HG02571 (cell line): Measurements from ENCODE around the gene PTPRT.

Source experiments
- ATAC-seq: cut with Tn5 transposase; IDR thresholded peaks from one replicate; pipeline ENCODE4 v1.9.1; 2021; ENCODE audit warnings: mild to moderate bottlenecking, moderate library complexity; ENCODE audit not compliant: unreplicated experiment

Gene PTPRT

DNA sequence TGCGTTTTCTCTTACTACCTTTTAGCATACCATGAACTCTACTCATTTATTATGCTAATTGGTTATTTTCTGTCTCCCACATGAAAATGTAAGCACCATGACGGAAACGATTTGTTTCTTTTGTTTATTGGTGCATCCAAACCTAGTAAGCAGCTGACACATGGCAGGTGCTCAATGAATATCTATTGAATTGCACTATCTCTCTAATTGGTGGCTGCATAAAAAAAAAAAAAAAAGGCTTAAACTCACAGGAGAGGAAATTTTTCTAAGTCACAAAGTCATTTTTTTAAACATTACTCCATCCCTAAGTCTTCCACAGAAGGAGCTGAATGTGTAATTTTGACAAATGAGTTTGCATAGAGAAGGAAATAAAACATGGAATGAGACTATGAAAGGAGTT lies 608.4 kb downstream of the PTPRT start:
- ATAC-seq: no peak

DNA sequence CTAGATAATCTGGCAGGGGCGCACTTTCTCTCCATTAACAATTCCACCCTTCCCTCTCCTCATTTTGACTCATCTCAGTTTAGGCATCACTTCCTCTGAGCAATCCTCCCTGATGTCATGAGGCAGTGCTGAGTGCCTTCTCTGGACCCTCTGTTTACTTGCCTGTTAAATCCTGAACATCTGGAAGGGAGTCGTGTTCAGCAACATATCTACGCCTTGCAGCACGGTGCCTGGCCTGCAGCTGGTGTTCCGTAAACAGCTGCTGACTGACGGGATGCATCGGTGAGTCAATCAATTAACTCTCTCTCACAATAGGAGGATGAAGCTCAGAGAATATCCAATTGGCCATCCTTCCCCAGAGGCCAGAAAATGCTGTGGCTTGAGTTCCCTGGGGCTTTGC lies 613.5 kb downstream of the PTPRT start:
- no peak for ATAC-seq

DNA sequence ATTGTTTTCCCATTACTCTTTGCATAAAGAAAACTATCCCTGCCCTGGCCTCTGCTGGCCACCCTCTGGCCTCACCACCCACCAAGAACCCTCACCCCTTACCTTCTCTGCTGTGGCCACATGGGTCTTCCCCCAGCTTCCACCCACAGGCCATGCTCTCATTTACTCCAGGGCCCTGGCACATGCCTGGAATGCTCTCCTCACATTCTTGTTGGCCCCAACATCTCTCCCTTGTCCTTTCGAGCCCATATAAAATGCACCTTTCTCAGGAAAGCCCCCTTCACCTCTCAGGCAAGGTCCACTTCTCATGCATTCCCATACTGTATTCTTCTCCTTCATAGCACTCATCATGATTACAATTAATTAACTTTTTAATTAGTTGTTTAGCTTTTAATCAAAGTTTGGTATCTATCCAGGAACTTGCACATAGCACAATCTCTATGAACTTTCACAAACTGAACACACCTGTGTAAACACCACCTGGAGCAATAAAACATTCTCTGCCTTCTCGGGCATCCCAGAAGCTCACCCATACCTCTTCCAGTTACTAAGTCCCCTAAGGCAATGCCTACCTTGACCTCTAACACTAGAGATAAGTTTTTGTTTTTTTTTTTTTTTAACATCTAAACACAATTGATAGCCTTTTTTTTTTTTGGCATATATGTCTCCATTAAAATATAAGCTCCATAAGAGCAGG lies 617.2 kb downstream of the PTPRT start:
- ATAC-seq: no peak

DNA sequence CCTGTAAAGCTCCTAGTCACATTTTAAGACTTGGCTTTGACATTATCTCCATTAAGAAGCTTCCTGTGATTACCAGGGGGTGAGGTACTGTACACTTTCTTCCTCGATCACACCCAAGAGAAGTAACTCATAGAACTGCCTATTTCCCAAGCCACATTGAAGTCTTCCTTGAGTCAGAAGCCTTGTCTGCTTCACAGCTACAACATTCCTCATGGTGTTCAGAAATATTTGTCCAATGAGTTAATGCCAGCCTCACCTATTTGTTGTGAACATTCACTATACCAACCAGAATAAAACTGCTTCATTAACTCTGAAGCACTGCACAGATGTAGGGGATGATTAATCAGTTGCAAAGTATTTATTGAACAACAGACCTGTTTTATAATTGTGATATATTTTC lies 622.3 kb downstream of the PTPRT start:
- ATAC-seq: no peak

DNA sequence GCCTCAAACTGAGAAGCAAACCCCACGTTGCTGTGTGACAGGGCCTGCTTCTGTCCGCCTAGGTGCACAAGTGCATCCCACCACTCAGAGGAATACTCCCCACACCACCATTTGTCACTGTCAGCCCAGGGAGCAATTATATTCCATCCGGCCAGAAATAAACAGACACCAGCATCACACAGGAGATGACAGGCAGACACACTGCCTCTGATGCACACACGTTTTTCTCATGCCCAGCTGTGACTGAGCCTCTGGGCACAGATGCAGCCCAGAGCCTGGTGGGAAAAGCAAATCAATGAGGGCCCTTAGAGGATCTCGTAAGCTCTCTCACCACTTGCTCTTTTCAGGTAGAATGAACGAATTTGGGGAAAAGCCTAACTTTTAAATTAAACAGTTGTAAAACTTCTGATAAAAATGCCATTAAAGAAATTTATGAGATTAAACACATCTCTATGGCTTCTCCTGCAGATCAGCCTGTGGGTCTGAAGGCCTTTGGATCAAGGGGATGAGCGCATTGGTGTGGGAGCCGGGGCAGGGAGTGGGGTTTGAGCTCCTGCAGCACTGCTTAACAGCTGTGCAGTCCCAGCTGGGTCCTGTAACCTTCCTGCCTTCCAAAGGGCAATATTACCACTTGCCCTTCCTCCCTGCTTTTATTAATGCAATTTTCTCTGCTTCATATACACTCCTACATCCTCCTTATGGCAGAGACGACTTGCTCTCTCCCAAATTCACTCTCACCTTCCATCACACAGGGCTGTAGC lies 624.3 kb downstream of the PTPRT start:
- no peak for ATAC-seq

DNA sequence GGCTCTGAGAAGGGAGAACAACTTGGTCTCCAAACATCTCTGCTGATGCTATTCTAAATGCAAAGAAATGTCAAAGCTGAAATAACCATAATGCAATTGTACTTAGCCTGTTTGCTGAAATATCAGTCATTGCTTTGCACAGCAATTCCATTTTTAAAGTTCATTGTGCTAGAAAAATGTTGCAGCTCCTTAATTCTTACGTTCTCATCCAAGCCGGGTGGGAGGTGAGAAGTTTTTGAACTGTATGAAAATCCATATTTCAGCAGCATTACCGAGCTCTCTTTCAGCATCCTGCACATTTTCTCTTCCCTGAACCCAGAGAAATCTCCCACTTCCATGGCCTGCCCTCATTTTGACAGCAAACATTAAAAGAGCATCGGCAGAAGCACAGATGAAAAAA lies 630.0 kb downstream of the PTPRT start:
- ATAC-seq: no peak

DNA sequence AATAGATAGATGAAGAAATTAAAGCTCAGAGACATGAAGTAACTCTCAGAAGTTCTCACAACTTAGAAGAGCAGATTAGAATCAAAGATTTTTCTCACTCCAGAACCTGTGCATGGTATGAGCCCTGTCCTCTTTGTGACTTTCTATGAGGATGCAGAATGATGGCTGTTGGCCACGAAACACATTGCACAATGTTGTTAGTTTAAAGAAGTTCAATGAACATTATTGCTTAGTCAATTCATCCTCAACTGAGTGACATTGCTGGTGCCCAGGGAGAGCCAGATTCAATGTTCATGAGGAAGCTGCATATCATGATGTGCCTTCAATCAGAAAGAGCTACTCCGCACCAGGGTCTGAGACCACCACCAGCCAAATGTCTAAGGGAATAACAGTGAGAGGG lies 633.1 kb downstream of the PTPRT start:
- no peak for ATAC-seq

DNA sequence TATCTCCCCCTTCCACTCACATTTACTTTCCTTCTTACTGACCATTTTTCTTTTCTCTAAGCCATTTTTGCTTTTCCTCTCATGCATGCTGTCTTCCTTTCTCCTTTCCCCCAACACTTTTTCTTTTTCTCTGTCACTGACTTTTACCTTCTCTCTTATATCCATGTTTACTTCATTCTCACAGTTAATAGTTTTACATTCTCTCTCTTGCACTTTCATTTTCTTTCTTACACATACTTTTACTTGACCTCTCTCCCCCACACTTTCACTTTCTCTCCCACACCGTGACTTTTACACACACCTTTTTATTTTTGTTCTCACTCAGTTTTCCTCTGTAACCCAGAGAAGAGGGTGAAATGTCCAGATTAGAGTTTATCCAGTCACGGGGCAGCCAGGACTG lies 636.3 kb downstream of the PTPRT start:
- ATAC-seq: no peak

DNA sequence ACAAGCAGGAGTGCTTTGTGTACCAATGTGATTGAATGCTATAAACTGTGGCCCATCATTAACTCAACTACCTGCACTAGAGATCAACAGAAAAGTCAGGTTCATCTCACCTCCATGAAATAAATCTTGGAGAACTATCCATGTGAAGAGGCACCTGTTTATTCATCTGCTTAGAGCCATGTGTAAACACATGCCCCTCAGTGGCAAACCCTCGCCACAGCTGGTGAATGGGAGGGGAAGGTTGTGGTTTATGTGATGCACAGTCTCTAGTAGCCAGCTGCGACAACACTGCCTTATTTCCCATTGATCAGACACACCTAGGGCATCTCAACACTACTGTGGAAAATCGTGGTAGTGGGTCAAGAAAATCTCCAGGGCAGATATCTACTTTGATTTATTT lies 640.2 kb downstream of the PTPRT start:
- no peak for ATAC-seq

DNA sequence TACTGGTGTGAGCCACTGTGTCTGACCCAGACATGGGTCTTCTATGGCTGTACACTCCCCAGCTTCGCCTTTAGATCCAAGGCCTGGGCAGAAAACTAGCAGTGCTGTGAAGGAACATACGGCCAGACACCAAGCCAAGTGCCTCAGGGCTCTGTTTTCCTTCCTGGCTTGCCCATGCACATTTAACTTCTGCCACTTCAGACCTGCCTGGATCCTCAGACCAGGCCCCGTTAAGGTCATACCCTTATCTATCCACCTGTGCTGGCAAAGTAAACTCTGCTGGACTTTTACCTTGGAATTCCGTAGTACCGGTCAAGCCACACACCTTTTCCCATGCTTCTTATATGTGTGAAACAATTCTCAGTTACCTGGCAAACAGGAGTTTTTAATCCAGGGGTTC lies 644.8 kb downstream of the PTPRT start:
- no peak for ATAC-seq

DNA sequence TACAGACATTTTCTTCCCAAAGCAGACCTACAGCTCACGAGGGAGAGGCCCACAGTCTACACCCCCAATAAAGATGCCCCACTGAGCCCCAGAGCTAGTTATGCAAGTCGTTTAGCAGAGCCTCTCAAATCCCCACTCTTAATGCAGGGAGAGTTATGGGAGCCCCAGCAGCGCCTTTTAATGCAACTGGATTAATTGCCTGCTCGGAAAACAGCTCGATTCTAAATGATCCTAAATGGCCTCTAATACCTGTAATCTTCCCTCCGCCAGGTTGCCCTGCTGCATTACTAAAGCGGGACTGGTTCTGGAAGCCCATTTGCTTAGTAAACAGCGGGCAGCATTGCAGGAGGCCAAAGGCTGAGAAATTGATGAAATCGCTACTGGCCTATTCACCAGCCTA lies 656.9 kb downstream of the PTPRT start:
- no peak for ATAC-seq

DNA sequence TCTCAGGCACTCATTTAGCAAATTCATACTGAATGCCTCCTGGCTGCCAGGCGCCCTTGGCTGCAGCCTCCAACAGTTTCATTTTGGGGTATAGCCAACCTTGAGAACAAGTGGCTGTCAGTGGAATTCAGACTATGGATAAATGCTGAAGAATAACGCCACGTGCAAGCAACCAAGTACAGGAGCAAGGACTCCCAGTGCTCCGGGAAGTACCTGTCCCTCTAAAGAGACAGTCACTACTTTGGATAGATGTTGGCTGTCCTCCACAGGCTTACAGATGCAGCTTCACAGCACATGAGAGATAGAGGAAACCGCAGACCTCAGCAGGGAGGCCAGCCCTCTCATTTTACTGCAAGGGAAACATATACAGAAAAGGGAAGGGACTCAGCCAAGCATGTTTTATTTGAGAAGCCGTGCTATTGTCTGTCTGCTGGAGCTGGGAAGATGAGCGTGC lies 658.2 kb downstream of the PTPRT start:
- ATAC-seq: no peak

DNA sequence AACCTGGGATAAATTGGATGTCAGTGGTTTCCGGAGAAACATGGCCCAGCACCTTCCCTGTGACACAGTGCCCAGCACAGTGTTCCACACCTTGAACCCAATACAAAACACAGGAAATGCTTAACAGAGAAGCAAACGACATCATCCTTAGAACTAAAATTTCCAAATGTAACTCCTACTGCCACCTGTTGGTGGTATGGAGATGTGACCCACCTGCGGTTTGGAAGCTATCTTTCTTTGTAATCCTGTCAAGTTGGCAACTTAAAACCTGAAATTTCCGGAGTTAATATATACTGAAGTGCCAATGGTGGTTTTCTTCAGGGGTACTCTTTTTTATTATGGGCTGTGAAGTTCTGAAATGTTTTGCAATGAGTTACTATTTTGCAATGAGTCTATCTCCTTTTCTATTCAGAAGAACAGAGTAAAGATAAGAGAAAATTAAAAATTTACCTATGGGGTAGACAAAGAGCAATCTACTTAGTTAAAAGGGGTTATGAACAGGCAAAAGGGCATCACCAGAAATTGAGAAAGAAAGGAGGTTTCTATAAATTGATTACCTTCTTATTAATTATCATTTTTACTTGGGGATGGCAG lies 658.8 kb downstream of the PTPRT start:
- ATAC-seq: no peak

DNA sequence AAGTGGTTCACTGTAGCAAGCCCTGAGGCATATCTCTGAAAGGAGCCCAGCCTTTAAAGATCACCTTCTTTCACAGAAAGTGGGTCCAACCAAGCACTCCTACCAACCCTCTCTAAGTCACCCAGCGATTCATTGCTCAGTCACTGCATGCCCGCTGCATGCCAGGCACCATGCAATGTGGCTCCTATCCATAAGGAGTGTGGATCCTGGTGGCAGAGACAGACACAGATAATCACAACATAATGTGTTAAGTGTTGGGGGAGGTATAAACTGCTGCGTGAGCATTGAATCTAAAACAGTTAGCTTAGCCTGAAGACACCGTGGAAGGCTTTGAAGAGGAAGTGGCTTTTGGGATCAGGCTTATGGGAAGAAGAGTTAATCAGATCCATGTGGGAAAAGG lies 659.5 kb downstream of the PTPRT start:
- ATAC-seq: no peak

DNA sequence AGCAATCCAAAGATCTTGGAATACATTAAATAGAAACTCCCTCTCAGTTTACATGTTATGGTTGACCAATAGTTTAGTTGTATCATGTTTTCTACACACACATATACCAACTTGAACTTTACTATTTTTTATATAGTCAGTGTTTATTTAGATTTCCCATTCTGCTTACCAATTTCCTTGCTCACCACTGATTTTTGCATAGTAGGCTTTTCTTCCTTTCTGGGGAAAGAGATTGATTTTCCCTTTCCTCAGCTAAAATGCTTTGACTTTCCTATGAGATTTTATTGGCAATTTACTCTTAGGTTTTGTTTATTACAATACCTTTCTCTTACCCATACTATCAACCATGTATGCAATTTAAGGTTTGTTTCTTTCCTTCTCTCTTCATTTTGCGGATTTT lies 665.6 kb downstream of the PTPRT start:
- no peak for ATAC-seq

DNA sequence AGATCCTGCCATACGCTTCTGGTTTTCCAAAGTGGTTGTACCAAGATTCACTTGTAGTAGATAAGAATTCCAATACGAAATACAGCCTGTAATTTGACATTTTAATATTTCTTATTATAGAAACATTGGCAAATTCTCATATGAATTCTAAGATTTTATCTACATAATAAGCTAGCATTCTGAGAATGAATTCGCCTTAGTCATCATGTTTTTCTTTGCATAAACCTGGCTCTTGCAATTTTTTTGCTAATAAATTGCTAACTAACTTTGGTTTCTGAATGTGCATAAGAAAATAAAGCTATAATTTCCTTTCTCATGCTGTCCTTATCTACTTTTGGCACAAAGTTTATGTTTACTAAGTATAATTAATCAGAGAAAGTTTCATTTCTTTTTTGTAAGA lies 673.0 kb downstream of the PTPRT start:
- ATAC-seq: no peak

DNA sequence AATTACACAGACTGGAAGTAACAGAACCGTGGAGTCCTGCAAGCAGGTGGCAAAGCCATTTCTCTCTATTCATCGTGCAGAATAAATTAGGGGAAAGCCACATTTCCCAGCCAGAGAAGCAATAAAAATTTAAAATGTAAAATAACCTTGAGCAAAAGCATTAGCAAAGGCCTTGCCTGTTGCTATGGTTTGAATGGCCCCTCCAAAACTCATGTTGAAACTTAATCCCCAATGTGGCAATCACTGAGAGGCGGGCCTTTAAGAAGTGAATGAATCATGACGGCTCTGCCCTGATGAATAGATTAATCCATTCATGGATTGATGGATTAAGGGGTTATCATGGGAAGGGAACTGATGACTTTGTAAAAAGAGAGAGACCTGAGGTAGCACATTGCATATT lies 679.0 kb downstream of the PTPRT start:
- no peak for ATAC-seq

DNA sequence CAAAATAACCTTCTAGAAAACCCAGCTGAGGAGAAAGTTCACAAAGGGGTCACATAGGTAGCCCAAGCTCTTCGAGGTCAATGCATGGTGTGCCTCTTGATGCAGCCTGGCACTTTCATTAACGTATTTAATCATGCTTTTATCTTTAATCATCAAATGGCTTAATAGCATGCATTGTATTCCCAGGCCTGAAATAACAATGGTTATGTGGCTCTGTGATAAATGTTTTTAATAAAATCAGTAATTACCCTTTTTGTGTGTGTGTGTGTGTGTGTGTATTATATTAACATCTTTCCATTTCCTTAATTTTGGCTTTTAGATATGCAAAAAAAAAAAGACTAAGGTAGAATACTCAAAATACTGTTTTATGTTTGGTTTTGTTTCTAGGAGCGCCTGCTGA lies 681.8 kb downstream of the PTPRT start:
- no peak for ATAC-seq

DNA sequence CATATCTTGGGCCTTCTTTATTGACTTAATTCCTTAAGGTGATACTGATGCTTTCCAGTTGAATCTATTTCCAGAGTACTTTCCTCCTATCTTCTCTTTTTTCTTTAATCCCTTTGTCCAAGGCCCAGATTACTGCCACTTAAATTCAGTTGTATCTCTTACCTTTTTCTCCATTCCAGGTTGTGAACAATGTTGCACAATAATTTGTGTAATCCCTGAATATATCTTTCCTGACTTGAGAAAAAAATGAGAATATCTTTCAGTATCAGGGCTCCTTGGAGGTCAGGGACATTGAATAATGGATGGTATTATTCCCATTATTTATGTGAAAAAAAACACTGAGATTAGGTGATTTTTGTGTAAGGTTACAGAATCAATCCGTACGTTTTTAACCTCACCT lies 683.3 kb downstream of the PTPRT start:
- ATAC-seq: no peak

DNA sequence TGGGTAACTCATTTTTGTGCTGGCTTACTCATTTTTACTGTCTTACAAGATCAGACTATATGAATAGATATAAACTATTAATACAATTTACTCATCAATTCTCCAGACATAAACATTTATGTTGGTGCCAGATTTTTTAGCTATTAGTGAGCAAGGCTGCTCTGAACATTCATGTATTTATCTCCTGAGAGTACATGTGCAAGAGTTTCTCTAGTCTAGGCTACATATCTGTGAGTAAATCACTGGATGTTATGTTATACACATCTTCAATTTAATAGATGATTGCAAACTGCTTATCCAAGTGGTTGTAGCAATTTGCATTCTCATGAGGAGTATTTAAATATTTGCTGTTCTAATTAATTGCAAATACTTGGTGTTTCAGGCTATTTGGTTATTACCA lies 687.1 kb downstream of the PTPRT start:
- ATAC-seq: no peak

DNA sequence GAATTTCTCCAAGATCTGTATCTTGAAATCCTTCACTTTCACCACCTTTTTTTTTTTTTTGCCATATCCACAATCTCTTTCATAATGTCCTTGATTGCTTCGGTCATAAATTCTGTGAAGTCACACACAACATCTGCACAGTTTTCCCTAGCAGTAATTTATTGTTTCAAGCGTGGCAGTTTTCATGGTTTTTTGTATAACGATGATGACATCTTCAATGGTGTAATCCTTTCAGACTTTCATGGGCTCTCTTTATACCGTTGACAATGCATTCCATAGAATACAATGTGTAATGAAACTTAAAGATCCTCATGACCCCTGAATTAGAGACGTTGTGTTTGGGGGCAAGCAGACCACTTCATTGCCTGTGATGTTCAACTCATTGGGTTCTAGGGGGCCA lies 693.1 kb downstream of the PTPRT start:
- no peak for ATAC-seq

DNA sequence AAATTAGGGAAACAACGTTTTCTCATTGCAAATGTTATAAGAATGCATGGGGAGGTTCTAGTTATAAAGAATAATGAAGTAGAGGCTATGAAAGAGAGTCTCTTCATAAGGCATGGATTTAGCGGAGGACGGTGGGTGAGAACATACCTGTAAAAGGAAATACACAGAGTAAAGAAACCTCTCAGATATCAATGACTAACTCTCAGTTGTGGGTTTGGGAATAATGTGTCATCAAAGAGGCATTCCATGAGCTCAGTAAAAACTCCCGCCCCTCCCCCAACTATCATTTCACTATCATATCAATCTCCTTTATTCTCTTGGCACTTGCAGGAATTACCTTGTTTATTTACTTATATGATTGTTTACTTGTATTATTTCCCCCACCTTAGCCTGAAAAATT lies 695.4 kb downstream of the PTPRT start:
- no peak for ATAC-seq
